ENCODE results near the gene MAN1C1. TPM values are rescaled to one million over a fixed set of nuclear protein-coding genes. Genes with fewer than 3 reads are reported as not detected.

MAN1C1 gene
- total and polyA plus RNA-seq, 2 donors (not counting 1 experiment from before 2014, with no cell fraction given) = 0.31 to 0.89 TPM

- H3K4me2 ChIP-seq (replicated peaks; ENCODE audit: low read depth, low read length, poor library complexity, severe bottlenecking) = no peak overlapping the region
- H3K9me3 Mint-ChIP-seq (ENCODE audit: insufficient read depth) = no peaks in the 10 kb centered on the region
- H3K4me1 ChIP-seq (ENCODE audit: control insufficient read depth in 2 of 2, insufficient read depth in 2 of 2, low read length in 2 of 2) = peaks cover 0 to 4% of the 10 kb centered on the region in 2 donors
- WGBS (ENCODE audit: insufficient coverage) = 93% methylated on average over 3 of the region's 4 CpGs
- no peaks in the 10 kb centered on the region for H3K79me2 ChIP-seq (ENCODE audit: control insufficient read depth, insufficient read depth, low read length)
- H4K20me1 ChIP-seq (ENCODE audit: control insufficient read depth, insufficient read depth, low read length, poor library complexity, severe bottlenecking) = no peaks in the 10 kb centered on the region
- no peak overlapping the region for H3K9ac ChIP-seq (ENCODE audit: low read length)
- intact Hi-C loops (cut with micrococcal nuclease) = no loop called here
- peaks cover 5% of the 10 kb centered on the region for H3K4me1 Mint-ChIP-seq
- H3K4me3 ChIP-seq (ENCODE audit: control extremely low read depth in 1 of 5, extremely low read depth in 1 of 5, insufficient read depth in 1 of 5, low read depth in 2 of 5, low read length in 4 of 5) = no peak overlapping the region
- peaks cover 26% of the 10 kb centered on the region for H3K27me3 Mint-ChIP-seq
- H3K27ac Mint-ChIP-seq = no peak overlapping the region
- H3K4me3 Mint-ChIP-seq = no peak overlapping the region
- H3K27me3 ChIP-seq (replicated peaks in 1 of 4; ENCODE audit: control extremely low read depth in 1 of 4, control insufficient read depth in 3 of 4, insufficient read depth in 4 of 4, low read length in 3 of 4) = peaks cover 0 to 11% (median 0%) of the 10 kb centered on the region in 4 experiments
- H3K27ac ChIP-seq (ENCODE audit: low read length in 2 of 2) = no peak overlapping the region
- no peak for TF ChIP-seq EZH2 (IDR thresholded peaks at IDR 0.05; ENCODE audit: borderline replicate concordance, insufficient read depth, low read depth, low read length, poor library complexity, severe bottlenecking)
- TF ChIP-seq, protein P1, sequence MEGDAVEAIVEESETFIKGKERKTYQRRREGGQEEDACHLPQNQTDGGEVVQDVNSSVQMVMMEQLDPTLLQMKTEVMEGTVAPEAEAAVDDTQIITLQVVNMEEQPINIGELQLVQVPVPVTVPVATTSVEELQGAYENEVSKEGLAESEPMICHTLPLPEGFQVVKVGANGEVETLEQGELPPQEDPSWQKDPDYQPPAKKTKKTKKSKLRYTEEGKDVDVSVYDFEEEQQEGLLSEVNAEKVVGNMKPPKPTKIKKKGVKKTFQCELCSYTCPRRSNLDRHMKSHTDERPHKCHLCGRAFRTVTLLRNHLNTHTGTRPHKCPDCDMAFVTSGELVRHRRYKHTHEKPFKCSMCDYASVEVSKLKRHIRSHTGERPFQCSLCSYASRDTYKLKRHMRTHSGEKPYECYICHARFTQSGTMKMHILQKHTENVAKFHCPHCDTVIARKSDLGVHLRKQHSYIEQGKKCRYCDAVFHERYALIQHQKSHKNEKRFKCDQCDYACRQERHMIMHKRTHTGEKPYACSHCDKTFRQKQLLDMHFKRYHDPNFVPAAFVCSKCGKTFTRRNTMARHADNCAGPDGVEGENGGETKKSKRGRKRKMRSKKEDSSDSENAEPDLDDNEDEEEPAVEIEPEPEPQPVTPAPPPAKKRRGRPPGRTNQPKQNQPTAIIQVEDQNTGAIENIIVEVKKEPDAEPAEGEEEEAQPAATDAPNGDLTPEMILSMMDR (IDR thresholded peaks at IDR 0.05) = no peak
- ChIA-PET POLR2A (no interaction called here), CTCF (no interaction called here)
- no peak overlapping the region for H2AFZ ChIP-seq (ENCODE audit: insufficient read depth, low read depth, low read length, poor library complexity, severe bottlenecking)
- no peaks in the 10 kb centered on the region for H3K36me3 ChIP-seq (replicated peaks in 1 of 2; ENCODE audit: control extremely low read depth in 1 of 2, control insufficient read depth in 1 of 2, extremely low read depth in 1 of 2, insufficient read depth in 2 of 2, low read length in 1 of 2)
- peaks cover 0 to 9% (median 0%) of the 10 kb centered on the region in 3 donors for H3K9me3 ChIP-seq (ENCODE audit: control extremely low read depth in 1 of 3, control insufficient read depth in 2 of 3, insufficient read depth in 1 of 3, low read length in 2 of 3)
- ATAC-seq (ENCODE audit: low read depth) = no peak
- DNase-seq = no peak
Measured at GRCh38 chr1:25731626-25732370, 115.2 kb downstream of the MAN1C1 start.

DNA sequence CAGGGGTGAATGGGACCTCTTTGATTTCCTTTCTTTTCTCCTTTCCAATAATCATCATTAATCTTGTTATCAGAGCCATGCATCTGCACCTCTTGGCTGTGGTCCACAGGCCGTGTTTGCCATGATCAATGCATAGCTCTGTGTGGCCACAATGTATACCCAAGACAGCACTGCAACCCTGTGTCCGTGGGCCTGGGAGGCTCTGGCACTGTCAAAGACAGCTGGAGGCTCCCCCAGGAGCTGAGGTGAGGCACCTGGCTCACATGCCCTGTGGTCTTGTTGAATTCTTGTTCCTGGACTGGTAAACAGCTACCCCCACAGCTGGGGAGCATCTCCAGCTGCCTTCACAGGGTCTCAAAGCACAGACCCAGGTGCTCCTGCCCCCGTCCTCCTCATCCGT, 116.2 kb downstream of the MAN1C1 start:
- Histone ChIP-seq H3K79me2 (ENCODE audit: control insufficient read depth, insufficient read depth, low read length) (no peaks in the 10 kb centered on the region), H3K9ac (ENCODE audit: low read length) (no peak overlapping the region), H3K4me2 (replicated peaks; ENCODE audit: low read depth, low read length, poor library complexity, severe bottlenecking) (no peak overlapping the region), H3K9me3 (ENCODE audit: control extremely low read depth in 1 of 3, control insufficient read depth in 2 of 3, insufficient read depth in 1 of 3, low read length in 2 of 3) (peaks cover 0 to 9% (median 0%) of the 10 kb centered on the region in 3 donors), H4K20me1 (ENCODE audit: control insufficient read depth, insufficient read depth, low read length, poor library complexity, severe bottlenecking) (no peaks in the 10 kb centered on the region), H2AFZ (ENCODE audit: insufficient read depth, low read depth, low read length, poor library complexity, severe bottlenecking) (no peak overlapping the region), H3K36me3 (replicated peaks in 1 of 2; ENCODE audit: control extremely low read depth in 1 of 2, control insufficient read depth in 1 of 2, extremely low read depth in 1 of 2, insufficient read depth in 2 of 2, low read length in 1 of 2) (no peaks in the 10 kb centered on the region), H3K4me1 (ENCODE audit: control insufficient read depth in 2 of 2, insufficient read depth in 2 of 2, low read length in 2 of 2) (peaks cover 0 to 4% of the 10 kb centered on the region in 2 donors), H3K27me3 (replicated peaks in 1 of 4; ENCODE audit: control extremely low read depth in 1 of 4, control insufficient read depth in 3 of 4, insufficient read depth in 4 of 4, low read length in 3 of 4) (peaks cover 0 to 13% (median 1%) of the 10 kb centered on the region in 4 experiments), H3K4me3 (ENCODE audit: control extremely low read depth in 1 of 5, extremely low read depth in 1 of 5, insufficient read depth in 1 of 5, low read depth in 2 of 5, low read length in 4 of 5) (no peak overlapping the region), H3K27ac (ENCODE audit: low read length in 2 of 2) (no peak overlapping the region)
- intact Hi-C loops (cut with micrococcal nuclease) = no loop called here
- Mint-ChIP-seq H3K4me3 (no peak overlapping the region), H3K4me1 (peaks cover 5% of the 10 kb centered on the region), H3K9me3 (ENCODE audit: insufficient read depth) (no peaks in the 10 kb centered on the region), H3K27ac (no peak overlapping the region), H3K27me3 (peaks cover 25% of the 10 kb centered on the region)
- ChIA-PET POLR2A (no interaction called here), CTCF (no interaction called here)
- no peak for TF ChIP-seq EZH2 (IDR thresholded peaks at IDR 0.05; ENCODE audit: borderline replicate concordance, insufficient read depth, low read depth, low read length, poor library complexity, severe bottlenecking)
- TF ChIP-seq, protein P1 (IDR thresholded peaks at IDR 0.05) = no peak
- ATAC-seq (ENCODE audit: low read depth) = no peak
- 85% methylated on average over 4 of the region's 4 CpGs for WGBS (ENCODE audit: insufficient coverage)
- no peak for DNase-seq
